IPS-20b (cell line): ENCODE results near the gene ARFIP1.

Experiments
- H3K27ac ChIP-seq: one replicate; pipeline ENCODE4 v1.5.1; 2013; ENCODE audit warnings: low read length
- H3K27me3 ChIP-seq: 2 replicates; pipeline ENCODE4 v1.6.1; 2013; ENCODE audit warnings: mild to moderate bottlenecking, low read length, inconsistent platforms; ENCODE audit not compliant: insufficient read depth
- H3K36me3 ChIP-seq: 2 replicates; pipeline ENCODE4 v1.6.1; 2013; ENCODE audit warnings: low read depth, mild to moderate bottlenecking, inconsistent platforms, low read length, moderate library complexity; ENCODE audit not compliant: insufficient read depth
- H3K4me1 ChIP-seq: 2 replicates; pipeline ENCODE4 v1.6.1; 2013; ENCODE audit warnings: mild to moderate bottlenecking, control low read depth, inconsistent platforms, low read length, moderate library complexity; ENCODE audit not compliant: insufficient read depth
- H3K4me3 ChIP-seq: 2 replicates; pipeline ENCODE4 v1.5.1; 2013; ENCODE audit warnings: mild to moderate bottlenecking, low read length, inconsistent platforms
- H3K9ac ChIP-seq: 2 replicates; pipeline ENCODE4 v1.6.1; 2013; ENCODE audit warnings: low read depth, mild to moderate bottlenecking, inconsistent platforms, low read length, moderate library complexity
- H3K9me3 ChIP-seq: 2 replicates; pipeline ENCODE4 v1.6.1; 2013; ENCODE audit warnings: mild to moderate bottlenecking, low read depth, low read length, inconsistent platforms; ENCODE audit not compliant: insufficient read depth

ARFIP1 gene

GRCh38 chr4:152956650-152957436 lies 177.1 kb downstream of the ARFIP1 start:
- Histone ChIP-seq H3K4me3 (no peak overlapping the region), H3K27me3 (no peaks in the 10 kb centered on the region), H3K36me3 (peaks cover 85% of the 10 kb centered on the region), H3K9me3 (no peaks in the 10 kb centered on the region), H3K9ac (no peak overlapping the region), H3K27ac (no peak overlapping the region), H3K4me1 (peaks cover 11% of the 10 kb centered on the region)

DNA sequence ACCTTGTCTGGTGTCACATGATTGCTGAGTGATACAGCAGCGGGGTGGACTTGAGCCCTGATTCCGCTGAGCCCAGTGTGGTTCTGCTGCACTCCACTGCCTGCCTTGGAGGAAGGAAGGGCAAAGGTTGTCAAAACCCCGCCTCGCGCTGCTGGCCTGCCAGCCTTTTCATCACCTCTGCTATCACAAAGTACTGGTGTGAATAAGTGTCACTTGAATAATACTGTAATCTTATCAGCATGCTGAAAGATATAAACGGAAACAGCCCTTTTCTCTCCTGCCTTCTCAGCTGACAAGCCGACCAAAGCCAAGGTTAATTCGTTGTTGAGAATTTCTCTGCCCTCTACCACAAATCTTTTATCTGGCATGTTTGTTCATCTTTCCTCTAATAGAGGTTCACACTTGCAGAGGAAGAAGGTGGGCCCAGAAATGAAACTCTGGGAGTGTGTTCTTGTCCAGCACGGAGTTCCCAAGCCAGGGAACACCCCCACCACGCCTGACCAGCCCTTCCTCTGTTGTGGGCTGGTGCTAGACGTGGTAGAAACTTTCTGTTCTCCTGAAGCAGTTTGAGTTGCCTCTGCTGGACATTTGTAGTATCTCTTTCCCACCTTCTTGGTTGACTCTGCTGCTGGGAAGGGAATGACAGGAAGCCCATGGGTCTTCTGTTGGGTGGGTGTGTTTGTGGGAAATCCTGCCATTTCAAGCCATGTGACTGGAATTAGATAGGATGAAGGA lies 177.8 kb downstream of the ARFIP1 start:
- H3K4me3 ChIP-seq = no peak overlapping the region
- no peak overlapping the region for H3K9ac ChIP-seq
- H3K9me3 ChIP-seq = no peaks in the 10 kb centered on the region
- no peaks in the 10 kb centered on the region for H3K27me3 ChIP-seq
- H3K4me1 ChIP-seq = peaks cover 5% of the 10 kb centered on the region
- H3K36me3 ChIP-seq = peaks cover 92% of the 10 kb centered on the region
- H3K27ac ChIP-seq = no peak overlapping the region

GRCh38 chr4:152959080-152959479 lies 179.3 kb downstream of the ARFIP1 start:
- Histone ChIP-seq H3K4me1 (peaks cover 3% of the 10 kb centered on the region; the same call in 1 of the 2 replicates), H3K27me3 (no peaks in the 10 kb centered on the region), H3K9ac (no peak overlapping the region), H3K27ac (no peak overlapping the region), H3K9me3 (no peaks in the 10 kb centered on the region), H3K4me3 (no peak overlapping the region), H3K36me3 (peaks cover 97% of the 10 kb centered on the region)

- peaks cover 97% of the 10 kb centered on the region for H3K36me3 ChIP-seq
- no peaks in the 10 kb centered on the region for H3K27me3 ChIP-seq
- H3K4me3 ChIP-seq = no peak overlapping the region
- no peak overlapping the region for H3K9ac ChIP-seq
- peaks cover 6% of the 10 kb centered on the region for H3K4me1 ChIP-seq
- no peak overlapping the region for H3K27ac ChIP-seq
- no peaks in the 10 kb centered on the region for H3K9me3 ChIP-seq
Measured at GRCh38 chr4:152960082-152960481, 180.3 kb downstream of the ARFIP1 start.

GRCh38 chr4:152961014-152961772 lies 181.4 kb downstream of the ARFIP1 start:
- Histone ChIP-seq H3K27ac (no peak overlapping the region), H3K4me1 (peaks cover 6% of the 10 kb centered on the region), H3K4me3 (no peak overlapping the region), H3K36me3 (peaks cover 99% of the 10 kb centered on the region), H3K9me3 (no peaks in the 10 kb centered on the region), H3K9ac (no peak overlapping the region), H3K27me3 (no peaks in the 10 kb centered on the region)

GRCh38 chr4:152961773-152962115 lies 182.0 kb downstream of the ARFIP1 start:
- H3K27ac ChIP-seq = no peak overlapping the region
- peaks cover 6% of the 10 kb centered on the region for H3K4me1 ChIP-seq
- H3K27me3 ChIP-seq = no peaks in the 10 kb centered on the region
- H3K36me3 ChIP-seq = peaks cover 99% of the 10 kb centered on the region
- no peak overlapping the region for H3K9ac ChIP-seq
- H3K9me3 ChIP-seq = no peaks in the 10 kb centered on the region
- no peak overlapping the region for H3K4me3 ChIP-seq
